ENCODE measurements around the gene CNOT4. TPM values are rescaled to one million over a fixed set of nuclear protein-coding genes. Genes with fewer than 3 reads are reported as not detected.

CNOT4 gene
- total and polyA plus RNA-seq, 3 donors from 2014 or later, result 38.2 to 56.7 (median 53.2) TPM

GRCh38 chr7:135493362-135493761 is 16.5 kb downstream of the CNOT4 start:
- H3K4me1 ChIP-seq, result peaks cover 29% of the 10 kb centered on the region
- H3K27me3 ChIP-seq, result no peaks in the 10 kb centered on the region
- no peaks in the 10 kb centered on the region for H3K9me3 ChIP-seq
- intact Hi-C loops (cut with DNase I; ENCODE audit: low total_unique reads), result no loop called here
- no peak for TF ChIP-seq POLR2A (IDR thresholded peaks at IDR 0.05)
- TF ChIP-seq, protein P1, sequence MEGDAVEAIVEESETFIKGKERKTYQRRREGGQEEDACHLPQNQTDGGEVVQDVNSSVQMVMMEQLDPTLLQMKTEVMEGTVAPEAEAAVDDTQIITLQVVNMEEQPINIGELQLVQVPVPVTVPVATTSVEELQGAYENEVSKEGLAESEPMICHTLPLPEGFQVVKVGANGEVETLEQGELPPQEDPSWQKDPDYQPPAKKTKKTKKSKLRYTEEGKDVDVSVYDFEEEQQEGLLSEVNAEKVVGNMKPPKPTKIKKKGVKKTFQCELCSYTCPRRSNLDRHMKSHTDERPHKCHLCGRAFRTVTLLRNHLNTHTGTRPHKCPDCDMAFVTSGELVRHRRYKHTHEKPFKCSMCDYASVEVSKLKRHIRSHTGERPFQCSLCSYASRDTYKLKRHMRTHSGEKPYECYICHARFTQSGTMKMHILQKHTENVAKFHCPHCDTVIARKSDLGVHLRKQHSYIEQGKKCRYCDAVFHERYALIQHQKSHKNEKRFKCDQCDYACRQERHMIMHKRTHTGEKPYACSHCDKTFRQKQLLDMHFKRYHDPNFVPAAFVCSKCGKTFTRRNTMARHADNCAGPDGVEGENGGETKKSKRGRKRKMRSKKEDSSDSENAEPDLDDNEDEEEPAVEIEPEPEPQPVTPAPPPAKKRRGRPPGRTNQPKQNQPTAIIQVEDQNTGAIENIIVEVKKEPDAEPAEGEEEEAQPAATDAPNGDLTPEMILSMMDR (IDR thresholded peaks at IDR 0.05), result no peak
- peak overlapping the region in 1 of 2 donors; percentile 19 for H3K27ac ChIP-seq
- no peak for DNase-seq
- no peaks in the 10 kb centered on the region for H3K36me3 ChIP-seq (ENCODE audit: low read depth, missing control alignments)
- WGBS, 2 donors, result 48 to 70% methylated on average over 1 of the region's 1 CpG
- no peak overlapping the region for H3K4me3 ChIP-seq

DNA sequence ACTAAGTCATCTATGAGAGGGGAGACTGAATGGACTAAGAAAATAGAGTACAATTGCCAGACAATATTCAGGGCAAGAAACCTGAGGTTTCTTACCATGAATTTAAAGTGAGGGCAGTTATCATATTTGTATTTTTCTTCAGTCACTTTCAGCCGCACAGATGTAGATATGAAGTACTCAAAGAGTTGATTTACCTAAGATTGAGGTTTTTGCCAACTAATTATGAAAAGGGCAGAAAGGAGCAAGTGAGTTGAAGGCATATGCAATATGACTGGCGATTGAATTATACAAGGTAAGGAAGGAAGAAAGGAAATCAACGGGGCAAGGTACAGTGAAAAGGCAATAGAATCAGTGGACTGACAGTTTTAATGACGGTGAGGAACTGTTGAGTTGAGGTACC is 17.8 kb downstream of the CNOT4 start:
- no peak for DNase-seq

DNA sequence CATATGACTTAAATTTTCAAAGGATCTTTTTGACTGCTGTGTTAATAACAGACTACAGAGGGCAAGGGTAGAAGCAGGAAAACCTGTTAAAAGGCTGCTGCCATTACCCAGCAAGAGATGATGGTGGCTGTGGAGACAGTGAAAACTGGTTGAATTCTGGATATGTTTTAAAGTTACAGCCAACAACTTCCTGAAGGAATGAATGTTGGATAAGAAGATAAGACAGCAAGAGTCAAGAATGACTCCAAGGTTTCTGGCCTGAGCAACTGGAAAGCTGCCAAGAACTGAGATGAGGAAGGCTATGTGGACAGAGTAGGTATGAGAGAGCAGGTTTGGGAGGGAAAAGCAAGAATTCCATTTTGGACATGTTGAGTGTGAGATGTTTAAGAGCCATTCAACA is 19.1 kb downstream of the CNOT4 start:
- peaks cover 14% of the 10 kb centered on the region for H3K4me1 ChIP-seq
- no peaks in the 10 kb centered on the region for H3K9me3 ChIP-seq
- peak; percentile 46 for DNase-seq
- no peaks in the 10 kb centered on the region for H3K27me3 ChIP-seq
- intact Hi-C loops (cut with DNase I; ENCODE audit: low total_unique reads), result no loop called here
- H3K36me3 ChIP-seq (ENCODE audit: low read depth, missing control alignments), result no peaks in the 10 kb centered on the region
- TF ChIP-seq POLR2A (IDR thresholded peaks at IDR 0.05), result no peak
- TF ChIP-seq, protein P1 (IDR thresholded peaks at IDR 0.05), result no peak
- no peak overlapping the region for H3K4me3 ChIP-seq
- H3K27ac ChIP-seq, result peak overlapping the region in 1 of 2 donors; percentile 42

More for the DNA sequence above, 17.8 kb downstream of the CNOT4 start:
- Histone ChIP-seq H3K36me3 (ENCODE audit: low read depth, missing control alignments) (no peaks in the 10 kb centered on the region), H3K4me3 (no peak overlapping the region), H3K27ac (peak overlapping the region in 1 of 2 donors; percentile 19), H3K4me1 (peaks cover 22% of the 10 kb centered on the region), H3K27me3 (no peaks in the 10 kb centered on the region), H3K9me3 (no peaks in the 10 kb centered on the region)
- intact Hi-C loops (cut with DNase I; ENCODE audit: low total_unique reads), result no loop called here
- TF ChIP-seq, protein P1 (IDR thresholded peaks at IDR 0.05), result no peak
- TF ChIP-seq POLR2A (IDR thresholded peaks at IDR 0.05), result no peak
- WGBS, 2 donors, result 90 to 94% methylated on average over 4 of the region's 4 CpGs

- H3K27ac ChIP-seq, result peak overlapping the region; percentile 32 to 42
- no peaks in the 10 kb centered on the region for H3K9me3 ChIP-seq
- DNase-seq, result no peak
- intact Hi-C loops (cut with DNase I; ENCODE audit: low total_unique reads), result no loop called here
- H3K4me3 ChIP-seq, result no peak overlapping the region
- WGBS, 2 donors, result 68 to 75% methylated on average over 3 of the region's 3 CpGs
- no peaks in the 10 kb centered on the region for H3K27me3 ChIP-seq
- peaks cover 14% of the 10 kb centered on the region for H3K4me1 ChIP-seq
- no peak for TF ChIP-seq POLR2A (IDR thresholded peaks at IDR 0.05)
- TF ChIP-seq, protein P1 (IDR thresholded peaks at IDR 0.05), result no peak
- no peaks in the 10 kb centered on the region for H3K36me3 ChIP-seq (ENCODE audit: low read depth, missing control alignments)
Measured at GRCh38 chr7:135489791-135490190, 20.1 kb downstream of the CNOT4 start.

DNA sequence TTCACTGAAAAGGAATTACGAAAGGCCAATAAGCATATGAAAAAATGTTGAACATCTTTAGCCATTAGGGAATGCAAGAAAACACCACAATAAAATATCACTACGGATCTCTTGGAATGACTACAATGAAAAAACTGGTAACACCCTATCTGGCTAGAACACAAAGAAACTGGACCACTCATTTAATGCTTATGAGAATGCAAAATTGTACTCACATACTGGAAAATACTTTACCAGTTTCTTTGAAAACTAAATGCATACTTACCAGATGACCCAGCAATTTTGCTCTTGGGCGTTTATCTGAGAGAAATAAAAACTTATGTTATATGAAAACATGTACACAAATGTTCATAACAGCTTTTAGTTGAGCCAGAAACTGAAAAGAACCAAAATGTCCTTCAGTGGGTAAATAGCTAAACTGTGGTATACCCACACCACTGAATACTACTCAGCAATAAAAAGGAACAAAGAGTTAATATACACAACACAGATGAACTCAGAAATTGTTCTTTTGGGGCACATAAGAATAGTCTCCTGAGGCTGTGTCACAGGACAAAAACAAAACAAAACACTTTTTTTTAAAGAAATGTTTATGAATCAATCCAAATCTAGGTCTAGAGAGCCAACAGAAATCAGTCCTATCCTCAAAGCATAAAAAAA is 23.5 kb downstream of the CNOT4 start:
- no peaks in the 10 kb centered on the region for H3K27me3 ChIP-seq
- no peak overlapping the region for H3K4me3 ChIP-seq
- WGBS, 2 donors, result 56 to 64% methylated on average over 3 of the region's 3 CpGs
- H3K9me3 ChIP-seq, result no peaks in the 10 kb centered on the region
- H3K36me3 ChIP-seq (ENCODE audit: low read depth, missing control alignments), result no peaks in the 10 kb centered on the region
- H3K27ac ChIP-seq, result no peak overlapping the region
- DNase-seq, result no peak
- intact Hi-C loops (cut with DNase I; ENCODE audit: low total_unique reads), result no loop called here
- TF ChIP-seq, protein P1 (IDR thresholded peaks at IDR 0.05), result no peak
- no peak for TF ChIP-seq POLR2A (IDR thresholded peaks at IDR 0.05)
- peaks cover 14% of the 10 kb centered on the region for H3K4me1 ChIP-seq
